Measurements from ENCODE around the gene SLC25A1.

SLC25A1 gene

DNA sequence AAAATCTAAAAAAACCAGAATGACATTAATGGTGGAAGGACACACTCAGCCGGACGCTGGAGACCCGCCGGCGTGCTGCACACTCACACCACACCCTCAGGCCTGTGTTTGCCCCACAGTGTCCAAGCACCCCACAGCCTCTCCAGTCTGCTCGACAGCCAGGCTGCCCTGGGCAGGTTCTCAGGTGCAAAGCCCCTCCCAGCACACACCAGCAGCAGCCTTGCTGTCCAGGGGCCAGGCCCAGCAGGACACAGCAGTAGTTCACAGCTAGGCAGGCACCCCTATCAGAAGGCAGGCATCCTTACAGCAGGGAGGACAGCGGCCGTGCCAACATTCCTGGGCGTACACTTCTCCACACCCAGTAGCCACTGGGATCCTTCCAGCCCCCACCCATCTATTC lies 1.7 kb upstream of the SLC25A1 start:
- no peak for DNase-seq

DNA sequence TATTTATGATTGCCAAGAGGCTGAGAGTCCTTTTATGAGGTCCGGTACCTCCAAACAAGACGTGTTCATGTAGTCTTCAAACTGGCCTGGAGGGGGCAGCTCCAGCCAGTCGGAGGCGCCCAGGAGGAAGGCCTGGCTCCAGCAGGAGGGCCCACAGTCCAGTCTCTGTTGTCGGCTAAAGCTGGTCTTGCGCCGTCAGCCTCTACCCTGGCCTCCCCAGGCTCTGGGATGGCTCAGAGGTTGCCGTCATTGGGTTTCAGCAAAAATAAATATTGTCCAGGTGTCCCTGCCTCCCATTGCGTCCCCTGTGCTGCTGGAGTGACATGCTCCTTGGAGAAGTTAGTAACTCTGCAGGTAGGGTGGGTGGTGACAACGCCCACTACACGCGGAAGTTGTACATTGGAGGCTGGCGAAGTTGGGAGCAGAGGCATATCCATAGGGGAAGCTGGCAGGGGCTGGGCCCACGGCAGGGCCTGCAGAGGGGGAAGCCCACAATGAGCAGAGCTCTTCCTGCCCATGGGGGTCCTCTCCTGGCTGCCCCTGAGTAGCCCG lies 1.0 kb upstream of the SLC25A1 start:
- no peak for DNase-seq

DNA sequence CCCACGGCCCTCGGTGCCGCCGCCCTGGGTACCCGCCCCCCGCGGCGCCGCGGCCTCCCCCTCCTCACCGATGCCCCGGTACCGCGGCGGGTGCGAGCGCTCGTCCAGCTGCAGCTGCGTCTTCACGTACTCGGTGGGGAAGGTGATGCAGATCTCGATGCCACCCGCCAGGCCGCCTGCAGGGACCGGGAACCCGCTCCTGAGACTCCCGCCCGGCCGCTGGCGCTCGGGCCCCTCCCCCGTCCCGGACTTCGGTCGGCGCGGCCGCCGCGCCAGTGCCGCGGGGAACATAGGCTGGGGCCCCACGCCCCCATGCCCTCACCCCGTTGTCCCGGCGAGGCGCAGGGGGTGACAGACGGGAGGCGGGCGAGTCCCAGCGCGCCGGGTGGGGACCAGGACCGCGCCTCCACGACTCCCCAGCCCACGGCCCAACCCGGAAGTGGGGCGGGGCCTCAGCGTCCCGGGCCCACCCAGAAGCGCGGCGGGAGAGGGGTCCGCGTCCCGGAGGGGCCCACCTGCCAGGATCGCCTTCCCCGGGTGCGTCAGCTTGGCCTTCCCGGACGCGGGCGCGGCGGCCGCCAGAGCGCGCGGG lies 375 bp downstream of the SLC25A1 start:
- no peak for DNase-seq

DNA sequence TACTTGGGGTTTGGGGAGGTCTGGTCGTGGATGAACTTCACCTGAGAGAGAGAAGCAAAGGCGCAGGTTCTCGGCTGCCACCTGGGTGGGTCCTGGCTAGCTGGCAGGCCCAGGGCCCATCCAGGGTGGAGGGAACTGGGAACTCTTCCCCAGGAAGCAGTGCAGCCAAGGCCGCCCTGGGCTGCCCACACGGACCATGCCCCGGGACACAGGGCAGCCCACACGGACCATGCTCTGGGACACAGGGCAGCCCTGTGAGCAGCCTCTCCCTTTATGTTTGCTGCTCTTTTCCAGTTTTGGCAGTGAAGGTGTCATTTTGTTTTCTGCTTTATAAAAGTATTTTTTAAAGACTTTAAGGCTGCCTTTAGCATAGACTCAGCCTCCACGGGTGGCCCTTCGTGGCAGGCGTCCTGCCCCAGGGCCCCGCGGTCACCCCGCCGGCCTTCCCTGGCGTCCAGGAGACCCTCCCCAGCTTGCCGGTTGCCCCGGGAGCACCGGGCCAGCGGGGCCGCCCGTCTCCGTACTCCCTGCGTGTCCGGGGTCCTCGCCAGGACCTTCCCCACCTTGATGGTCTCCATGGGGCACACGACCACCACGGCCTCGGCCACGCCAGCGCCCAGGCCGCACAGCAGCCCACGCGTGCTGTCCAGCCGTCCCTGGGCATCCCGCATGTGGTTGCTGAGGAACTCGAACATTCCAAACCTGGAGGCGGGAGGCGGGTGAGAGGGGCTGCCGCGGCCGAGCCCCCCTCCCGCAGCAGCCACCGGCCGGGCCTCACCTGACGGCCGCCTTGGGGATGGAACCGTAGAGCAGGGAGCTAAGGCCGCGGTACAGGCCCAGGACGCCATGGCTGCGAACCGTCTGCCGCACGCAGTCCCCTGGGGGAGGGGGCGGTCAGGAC lies 1.1 kb downstream of the SLC25A1 start:
- no peak for DNase-seq

DNA sequence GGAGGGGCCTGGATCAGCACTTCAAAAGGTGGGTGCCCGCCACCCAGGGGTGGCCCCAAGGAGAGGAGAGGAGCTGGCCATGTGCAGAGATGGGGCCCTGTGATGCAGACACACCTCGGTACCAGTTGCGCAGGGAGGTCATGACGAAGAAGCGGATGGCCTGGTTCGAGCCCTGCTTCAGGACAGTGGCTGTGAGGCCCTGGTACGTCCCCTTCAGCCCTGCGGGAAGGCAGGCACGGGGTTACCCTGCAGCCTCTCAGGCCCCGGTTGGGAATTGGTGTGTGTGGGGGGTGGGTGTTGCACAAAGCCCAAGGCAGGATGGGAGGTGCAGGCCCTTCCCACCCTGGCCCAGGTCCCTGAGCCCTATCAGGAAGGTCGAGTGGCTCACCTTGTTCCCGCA lies 1.8 kb downstream of the SLC25A1 start:
- DNase-seq = no peak

DNA sequence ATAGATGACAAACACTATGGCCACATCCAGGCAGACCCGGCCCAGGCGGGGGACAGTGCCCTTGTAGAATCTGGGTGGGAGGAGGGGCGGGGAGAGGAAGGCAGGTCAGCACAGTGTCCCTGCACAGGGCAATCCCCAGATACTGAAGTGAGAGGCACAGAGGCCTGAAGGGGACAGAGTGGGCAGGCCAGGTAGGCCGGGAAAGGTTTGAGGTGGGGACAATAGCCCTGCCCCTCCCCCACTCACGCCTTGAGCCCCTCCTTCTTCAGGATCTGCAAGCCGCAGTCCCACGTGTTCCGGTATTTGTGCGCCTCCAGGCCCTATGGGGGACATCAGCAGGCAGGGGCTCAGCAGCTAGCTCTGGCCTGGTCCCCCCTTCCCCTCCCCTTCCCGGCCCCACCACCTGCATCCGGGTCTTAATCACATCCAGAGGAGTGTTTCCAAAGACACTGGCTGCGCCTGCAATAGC lies 2.3 kb downstream of the SLC25A1 start:
- no peak for DNase-seq

DNA sequence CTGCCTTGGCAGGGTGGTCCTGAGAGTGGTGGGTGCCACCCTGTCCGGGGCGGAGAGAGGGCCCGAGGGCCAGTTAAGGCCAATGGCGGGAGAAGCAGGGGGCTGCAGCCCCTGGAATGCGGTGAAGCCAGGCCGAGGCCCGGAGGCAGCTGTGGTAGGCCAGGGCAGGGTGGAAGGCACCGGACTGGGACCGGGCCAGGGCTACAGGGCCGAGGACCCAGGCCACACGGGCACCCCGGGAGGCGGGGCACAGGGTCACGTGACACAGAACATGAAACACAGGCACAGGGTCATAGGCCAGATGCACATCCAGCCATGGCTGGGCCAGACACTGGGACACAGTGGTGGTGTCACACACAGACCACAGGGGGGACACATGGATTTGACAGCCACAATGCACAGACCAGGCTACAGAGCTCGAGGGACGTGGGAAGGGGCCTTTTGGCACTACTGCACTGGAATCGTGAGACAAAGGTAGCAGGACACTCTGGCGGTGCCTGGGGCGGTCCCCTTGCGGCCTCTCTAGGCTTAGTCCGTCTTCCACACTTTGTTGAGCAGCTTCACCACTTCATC lies 2.8 kb downstream of the SLC25A1 start:
- DNase-seq = no peak

DNA sequence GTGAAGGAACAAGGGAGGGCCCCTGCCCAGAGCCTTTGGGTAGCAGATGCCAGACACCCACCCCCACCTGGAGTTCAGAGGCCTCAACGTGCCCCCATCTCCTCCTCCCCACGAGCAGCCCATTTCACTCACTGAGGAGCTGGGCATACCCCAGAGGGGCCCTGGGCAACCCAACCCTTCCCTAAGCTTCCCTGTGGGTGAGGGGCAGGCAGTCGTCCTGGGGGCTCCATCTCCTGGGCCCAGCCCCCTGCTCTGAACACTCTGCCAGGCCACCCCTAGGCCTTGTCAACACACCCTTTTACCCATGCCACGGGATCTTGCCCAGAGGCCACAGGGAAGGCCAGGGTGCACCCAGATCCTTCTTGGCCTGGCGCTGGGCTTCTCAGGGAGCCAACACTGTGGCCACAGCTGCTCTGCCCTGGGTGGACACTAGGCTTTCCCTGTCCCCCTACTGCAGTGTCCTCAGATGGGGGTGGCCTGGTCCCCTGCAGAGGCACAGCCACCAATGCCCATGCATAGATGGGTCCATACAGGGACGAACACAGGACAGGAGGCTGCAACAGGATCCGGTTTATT lies 3.4 kb downstream of the SLC25A1 start:
- DNase-seq = no peak

DNA sequence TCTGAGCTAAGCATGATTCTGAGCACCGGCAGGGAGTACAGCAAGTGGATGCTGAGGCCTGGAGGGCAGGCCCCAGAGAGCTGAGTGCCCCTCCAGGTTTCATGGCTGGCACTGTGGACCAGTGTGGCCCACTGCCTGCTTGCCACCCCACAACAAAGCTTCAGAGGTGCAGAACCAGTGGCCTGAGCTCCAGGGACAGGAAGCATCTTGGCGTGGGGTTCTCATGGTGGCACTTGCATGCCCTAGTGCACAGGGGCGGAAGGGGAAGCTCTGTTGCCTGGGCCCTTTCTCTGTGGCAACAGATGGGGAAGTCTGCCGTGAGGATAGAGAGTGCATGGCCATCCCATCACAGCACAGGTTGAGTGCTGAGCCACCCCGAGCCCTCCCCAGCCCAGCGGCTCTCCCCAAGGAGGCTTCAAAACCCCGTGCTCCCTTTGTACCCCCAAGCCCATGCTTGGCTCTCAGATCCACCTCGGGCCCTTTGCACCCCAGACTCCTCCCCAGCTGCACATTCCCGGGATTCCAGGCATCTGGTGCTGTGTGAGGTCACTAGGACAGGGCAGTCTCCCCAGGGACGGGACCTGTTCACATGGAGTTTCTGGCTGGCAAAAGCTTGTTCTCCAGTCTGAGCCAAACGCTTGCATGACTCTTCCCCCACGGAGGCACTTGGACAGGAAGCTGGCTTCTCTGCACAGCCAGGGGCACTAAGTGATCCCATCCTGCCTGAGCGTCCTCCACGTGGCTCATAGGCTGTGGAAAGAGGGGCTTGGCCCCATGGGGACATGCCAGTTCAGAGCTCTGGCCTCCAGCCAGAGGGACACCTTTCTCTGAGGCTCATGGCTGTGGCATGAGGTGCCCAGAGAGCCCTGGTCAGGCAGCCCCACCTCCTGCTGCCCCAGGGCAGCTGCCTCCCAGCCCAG lies 4.2 kb downstream of the SLC25A1 start:
- no peak for DNase-seq

DNA sequence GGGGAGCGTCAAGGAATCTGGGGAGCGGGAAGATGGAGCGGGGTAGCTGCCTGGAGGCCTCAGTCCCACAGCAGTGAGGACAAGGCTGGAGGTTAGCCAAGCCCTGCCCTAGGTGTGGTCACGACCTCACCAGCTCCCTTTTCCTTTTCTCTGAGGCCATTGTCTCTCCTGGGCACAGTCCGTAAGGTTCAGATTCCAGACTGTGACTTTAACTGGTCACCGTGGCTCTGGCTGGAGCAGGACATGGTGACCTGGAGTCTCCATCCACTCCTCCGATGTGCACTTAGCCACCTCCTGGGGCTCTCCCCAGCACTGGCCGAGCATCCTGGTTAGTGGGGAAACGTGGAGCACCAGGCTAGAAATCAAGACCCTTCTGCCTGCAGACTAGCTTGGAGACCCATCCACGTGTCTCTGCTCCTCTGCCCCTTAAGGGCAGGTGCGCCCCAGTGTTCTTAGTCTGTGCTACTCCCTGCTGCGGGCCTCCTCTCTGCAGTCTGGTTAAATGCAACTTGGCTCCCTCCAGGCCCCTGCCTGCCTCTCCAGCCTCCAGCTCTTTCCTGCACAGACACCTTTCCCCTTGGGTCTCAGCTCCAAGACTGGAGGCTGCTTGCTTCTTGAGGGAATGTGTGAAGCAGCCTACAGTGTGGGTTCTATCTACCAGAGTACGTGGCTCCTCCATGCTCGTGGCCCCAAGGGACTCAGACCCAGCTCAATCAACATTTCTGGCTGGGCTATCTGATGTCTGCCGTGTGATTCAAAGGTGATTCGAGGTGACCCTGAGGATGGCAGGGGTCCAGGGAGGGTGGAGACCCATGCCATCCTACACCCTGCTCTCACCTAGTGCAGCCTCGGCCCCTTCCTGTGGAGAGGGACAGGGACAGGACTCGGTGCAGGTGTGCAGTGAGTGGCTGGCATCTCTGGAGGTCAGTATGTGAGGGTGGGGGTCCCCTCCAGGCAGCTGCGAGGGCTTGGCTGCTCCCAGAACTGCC lies 5.2 kb downstream of the SLC25A1 start:
- no peak for DNase-seq

DNA sequence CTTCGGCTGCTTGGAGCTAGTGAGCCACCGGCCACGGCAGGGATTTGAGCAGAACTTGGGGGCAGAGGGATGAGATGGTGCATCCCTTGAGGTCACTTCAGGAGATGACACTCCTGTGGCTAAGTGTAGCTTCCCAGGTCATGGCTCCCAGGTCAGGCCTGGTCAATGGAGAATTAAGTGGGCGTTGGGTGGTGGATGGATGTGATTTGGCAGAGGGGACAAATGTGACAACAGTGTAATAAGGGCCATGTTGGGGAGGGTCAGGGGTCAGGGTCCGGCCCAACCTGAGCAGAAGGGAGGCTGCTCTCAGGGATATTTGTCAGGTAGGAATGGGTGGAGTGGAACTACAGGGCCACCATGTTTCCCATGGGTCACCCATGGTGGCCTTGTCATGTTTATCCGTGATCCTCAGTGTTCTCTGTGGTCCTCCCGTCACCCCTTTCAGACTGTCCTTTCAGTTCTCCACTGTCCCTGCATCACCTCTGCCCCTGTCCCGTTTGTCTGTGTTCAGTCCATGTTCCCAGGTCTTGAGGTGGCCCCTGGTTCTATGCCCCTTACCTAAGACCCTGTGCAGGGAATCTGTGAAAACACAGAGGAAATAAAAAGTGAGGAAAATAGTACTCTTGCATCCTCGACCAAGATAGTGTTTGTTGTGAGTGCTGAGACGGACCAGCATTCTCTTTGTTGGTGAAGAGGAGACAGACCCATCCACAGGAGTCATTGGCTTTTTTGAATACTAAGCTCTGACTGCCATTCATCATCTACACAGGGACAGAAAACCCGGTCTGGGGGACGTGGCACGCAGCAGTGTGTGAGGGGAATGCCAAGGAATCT lies 6.1 kb downstream of the SLC25A1 start:
- DNase-seq = no peak

DNA sequence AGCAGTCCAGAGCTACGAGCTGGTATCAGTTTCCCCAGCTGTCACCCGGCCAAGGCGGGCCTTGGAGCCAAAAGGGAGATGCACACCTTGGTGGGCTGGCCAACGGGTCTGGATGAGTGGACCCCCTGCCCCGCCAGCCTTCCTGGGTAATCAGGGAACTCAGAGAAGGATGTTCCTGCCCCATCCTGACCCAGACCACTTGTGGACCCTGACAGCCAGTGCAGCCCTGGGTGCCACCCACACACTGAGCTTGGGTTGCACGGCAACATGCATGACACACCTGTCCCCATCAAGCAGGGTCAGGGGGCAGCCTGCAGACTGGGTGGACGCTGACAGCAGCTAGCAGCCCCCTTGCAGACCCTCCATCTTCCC lies 8.6 kb downstream of the SLC25A1 start:
- DNase-seq = no peak

DNA sequence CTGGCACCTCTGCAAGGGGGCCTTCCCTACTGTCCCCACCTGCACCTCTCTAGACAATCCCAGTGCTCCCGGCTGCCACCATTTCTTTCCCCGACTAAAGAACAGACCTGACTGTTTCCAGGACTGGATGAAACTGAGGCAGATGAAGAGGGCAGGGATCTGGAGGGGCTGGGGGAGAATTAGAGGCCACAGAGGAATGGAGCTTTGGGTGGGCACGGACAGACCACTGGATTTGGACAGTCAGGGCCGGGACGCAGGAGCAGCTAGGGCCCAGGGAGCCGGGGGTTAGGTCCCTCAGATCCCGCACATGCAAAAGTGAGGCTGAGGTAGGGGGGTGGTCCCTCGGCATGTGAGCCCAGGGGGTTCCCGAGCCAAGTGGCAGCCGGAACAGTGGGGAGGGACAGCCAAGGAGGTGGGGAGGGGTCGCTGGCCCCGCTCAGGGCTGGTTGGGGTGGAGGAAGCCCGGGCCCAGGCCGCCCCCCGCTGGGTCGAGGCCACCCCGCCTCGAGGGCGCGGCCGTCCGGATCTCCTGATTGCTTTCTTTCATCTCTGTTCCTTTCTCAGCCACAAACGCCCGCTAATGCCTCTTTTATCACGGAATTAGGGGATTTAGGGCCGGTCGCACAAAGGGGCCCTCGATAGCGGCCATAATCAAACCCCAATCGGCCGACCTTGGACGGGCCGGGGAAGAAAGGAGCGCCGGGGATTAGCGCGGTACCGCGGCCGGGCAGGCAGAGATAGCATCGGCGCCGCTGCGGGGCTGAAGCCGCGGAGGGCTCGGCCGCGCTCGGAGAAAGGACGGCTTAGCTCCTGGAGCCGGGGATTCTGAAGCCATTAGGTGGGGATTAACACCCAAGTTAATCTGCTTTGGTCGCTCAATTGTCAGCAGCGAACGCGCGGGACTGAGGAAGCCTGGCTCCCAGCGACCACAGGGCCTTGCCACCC lies 9.3 kb downstream of the SLC25A1 start:
- no peak for DNase-seq

DNA sequence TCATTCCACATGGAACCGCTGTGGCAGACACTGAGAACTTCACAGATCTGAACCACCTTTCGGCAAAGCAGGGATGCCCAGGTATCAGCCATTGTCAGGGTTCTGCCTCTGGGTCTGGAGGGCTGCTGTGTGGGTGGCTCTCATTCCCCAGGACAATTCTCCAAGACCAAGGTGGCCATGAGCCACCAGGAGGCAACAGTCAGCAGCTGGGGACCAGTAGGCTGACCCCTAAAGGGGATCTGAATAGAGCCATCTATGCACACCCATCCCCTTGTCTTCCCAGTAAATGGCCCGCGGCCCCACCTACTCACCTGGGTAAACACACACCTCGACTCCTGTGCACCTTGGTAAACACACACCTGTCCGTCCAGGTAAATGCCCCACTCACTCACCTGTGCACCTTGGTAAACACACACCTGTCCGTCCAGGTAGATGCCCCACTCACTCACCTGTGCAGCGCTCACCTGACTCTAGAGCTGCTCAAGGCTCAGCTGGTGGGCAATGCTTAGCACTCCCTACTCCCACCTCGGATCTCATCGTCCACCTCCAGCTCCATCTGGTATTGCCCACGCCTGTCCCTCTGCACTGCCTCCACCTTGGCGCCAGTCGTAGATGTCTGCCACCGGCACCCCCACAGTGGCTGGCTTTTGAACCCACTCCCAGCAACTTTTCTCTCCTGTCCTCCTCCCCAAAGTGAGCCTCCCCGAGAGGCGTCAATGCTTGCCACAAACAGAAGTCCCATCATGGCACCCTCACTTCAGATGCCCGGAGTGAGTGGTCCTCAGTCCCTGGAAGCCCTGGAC lies 10.2 kb downstream of the SLC25A1 start:
- no peak for DNase-seq

DNA sequence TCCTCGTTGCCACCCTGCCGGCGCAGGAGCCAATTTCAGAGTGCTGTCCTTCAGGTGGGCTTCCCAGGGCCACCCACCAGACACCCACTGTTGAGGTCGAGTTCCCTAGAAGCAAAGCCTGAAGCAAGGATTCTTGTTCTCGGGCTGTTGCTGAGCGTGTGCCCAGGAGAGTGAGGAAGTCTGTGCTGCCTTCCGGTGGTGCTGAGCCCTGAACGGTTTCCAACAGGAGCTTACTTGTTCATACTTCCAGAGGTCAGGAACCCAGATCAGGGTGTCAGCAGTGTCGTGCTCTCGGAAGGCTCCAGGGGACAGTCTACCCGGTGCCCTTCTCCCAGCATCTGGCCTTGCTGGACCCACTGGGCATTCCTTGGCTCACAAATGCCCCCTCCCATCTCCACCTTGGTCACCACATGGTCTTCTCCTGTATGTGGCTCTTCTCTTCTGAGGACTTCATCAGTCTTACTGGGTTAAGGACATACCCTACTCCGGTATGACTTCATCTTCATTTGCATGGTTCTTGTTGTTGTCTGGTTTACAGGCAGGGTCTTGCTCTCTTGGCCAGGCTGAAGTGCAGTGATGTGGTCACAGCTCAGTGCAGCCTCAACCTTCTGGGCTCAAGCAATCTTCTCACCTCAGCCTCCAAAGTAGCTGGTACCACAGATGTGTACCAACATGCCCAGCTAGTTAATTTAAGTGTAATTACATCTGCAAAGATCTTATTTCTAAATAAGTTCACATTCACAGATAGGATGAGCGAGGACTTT lies 11.2 kb downstream of the SLC25A1 start:
- DNase-seq = no peak

DNA sequence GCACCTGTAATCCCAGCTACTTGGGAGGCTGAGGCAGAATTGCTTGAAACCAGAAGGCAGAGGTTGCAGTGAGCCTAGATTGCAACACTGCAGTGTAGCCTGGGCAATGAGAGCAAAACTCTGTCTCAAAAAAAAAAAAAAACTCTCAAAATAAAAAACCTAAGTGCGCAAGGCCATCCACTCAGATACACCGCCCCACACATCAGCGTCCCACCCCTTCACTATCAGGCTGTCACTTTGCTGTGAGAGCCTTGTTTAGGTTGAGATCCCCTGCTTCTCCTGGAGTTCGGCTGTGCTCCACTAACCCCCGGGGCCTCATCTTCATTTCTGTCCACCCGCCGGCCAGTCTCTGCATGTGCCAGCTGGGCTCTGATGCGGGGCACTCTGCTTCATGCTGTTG lies 12.1 kb downstream of the SLC25A1 start:
- DNase-seq = no peak

DNA sequence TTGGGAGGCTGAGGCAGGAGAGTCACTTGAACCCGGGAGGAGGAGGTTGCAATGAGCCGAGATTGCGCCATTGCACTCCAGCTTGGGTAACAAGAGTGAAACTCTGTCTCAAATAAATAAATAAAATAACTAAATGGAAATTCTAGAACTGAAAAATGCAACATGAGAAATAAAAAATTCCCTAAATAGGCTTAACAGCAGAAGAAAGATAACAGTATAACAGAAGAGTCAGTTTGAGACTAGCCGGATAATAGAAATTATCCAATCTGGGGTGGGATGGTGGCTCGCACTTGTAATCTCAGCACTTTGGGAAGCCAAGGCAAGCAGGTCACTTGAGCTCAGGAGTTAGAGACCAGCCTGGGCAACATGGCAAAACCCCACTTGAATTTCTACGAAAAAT lies 14.1 kb downstream of the SLC25A1 start:
- no peak for DNase-seq
